B cell (primary cell): Measurements from ENCODE around the gene ATP5ME. TPM values are rescaled to one million over a fixed set of nuclear protein-coding genes. Genes with fewer than 3 reads are reported as not detected.

Experiments
- ATAC-seq: fragments of 200-7000 bp; cut with Tn5 transposase; one replicate; pipeline ENCODE4 v1.10.0; 2021; ENCODE audit warnings: low read depth, mild to moderate bottlenecking, moderate number of reproducible peaks, moderate library complexity
- CTCF ChIA-PET: fragments of 350-600 bp; sonication (Branson Sonifier 250); formaldehyde crosslinking; loops from one replicate; lab custom pipeline; 2021; ENCODE audit warnings: antibody characterized with exemption, inconsistent platforms; lab: Charles Lee
- POLR2A ChIA-PET: fragments of 350-600 bp; sonication (Branson Sonifier 250); formaldehyde crosslinking; loops from one replicate; lab custom pipeline; 2021; ENCODE audit warnings: antibody characterized with exemption; lab: Charles Lee
- DNase-seq: peaks from one replicate; pipeline ENCODE4 v3.0.0; 2013
- H2AFZ ChIP-seq: 2 replicates; pipeline ENCODE4 v1.6.1; 2012; ENCODE audit warnings: mild to moderate bottlenecking, low read depth, low read length; ENCODE audit not compliant: insufficient read depth, poor library complexity, severe bottlenecking
- H3K27ac ChIP-seq, 2 donors: 1 replicate in 1 of 2; 2 replicates in 1 of 2; pipeline ENCODE4 v1.5.1; 2012 to 2013; ENCODE audit warnings: low read length in 2 of 2, mild to moderate bottlenecking in 2 of 2, moderate library complexity in 1 of 2
- H3K27me3 ChIP-seq, 4 experiments: fragments of 200-600 bp in 1 of 4; sonication (generic) in 1 of 4; replicated peaks in 1 of 4; 1 replicate in 2 of 4; 2 replicates in 2 of 4; pipeline versions ENCODE4 v1.6.1 to v1.7.0; 2013 to 2016; ENCODE audit warnings: low read length in 3 of 4, mild to moderate bottlenecking in 2 of 4, mixed read lengths in 1 of 4, moderate library complexity in 1 of 4; ENCODE audit not compliant: insufficient read depth in 4 of 4, control insufficient read depth in 3 of 4; ENCODE audit errors: control extremely low read depth in 1 of 4
- H3K36me3 ChIP-seq, 2 experiments: replicated peaks in 1 of 2; 1 replicate in 1 of 2; 2 replicates in 1 of 2; pipeline versions ENCODE4 v1.6.1 to v1.7.1; 2013; ENCODE audit warnings: low read length in 1 of 2; ENCODE audit not compliant: insufficient read depth in 2 of 2, control insufficient read depth in 1 of 2; ENCODE audit errors: control extremely low read depth in 1 of 2, extremely low read depth in 1 of 2
- H3K4me1 ChIP-seq, 2 donors: fragments of 200-600 bp in 1 of 2; sonication (generic) in 1 of 2; 1 replicate in 1 of 2; 2 replicates in 1 of 2; pipeline versions ENCODE4 v1.5.1 to v1.6.1; 2013 to 2017; ENCODE audit warnings: low read length in 2 of 2; ENCODE audit not compliant: control insufficient read depth in 2 of 2, insufficient read depth in 2 of 2
- H3K4me2 ChIP-seq: replicated peaks from 2 replicates; pipeline ENCODE3; 2012; ENCODE audit warnings: mild to moderate bottlenecking, low read depth, low read length; ENCODE audit not compliant: poor library complexity, severe bottlenecking
- H3K4me3 ChIP-seq, 5 experiments: fragments of 200-600 bp in 1 of 5; sonication (generic) in 1 of 5; 1 replicate in 3 of 5; 2 replicates in 2 of 5; pipeline versions ENCODE4 v1.5.1 to v1.7.0; 2011 to 2016; ENCODE audit warnings: low read length in 4 of 5, mild to moderate bottlenecking in 4 of 5, low read depth in 2 of 5, control low read depth in 1 of 5, moderate library complexity in 1 of 5; ENCODE audit not compliant: insufficient read depth in 1 of 5; ENCODE audit errors: control extremely low read depth in 1 of 5, extremely low read depth in 1 of 5
- H3K79me2 ChIP-seq: fragments of 200-600 bp; sonication (generic); one replicate; pipeline ENCODE4 v1.6.0; 2016; ENCODE audit warnings: low read length; ENCODE audit not compliant: control insufficient read depth, insufficient read depth
- H3K9ac ChIP-seq: fragments of 200-600 bp; sonication (generic); 2 replicates; pipeline ENCODE4 v1.6.1; 2017; ENCODE audit warnings: mild to moderate bottlenecking, low read length, moderate library complexity
- H3K9me3 ChIP-seq, 3 donors: one replicate each; pipeline versions ENCODE4 v1.6.1 to v1.7.1; 2013; ENCODE audit warnings: low read length in 2 of 3; ENCODE audit not compliant: control insufficient read depth in 2 of 3, insufficient read depth in 1 of 3; ENCODE audit errors: control extremely low read depth in 1 of 3
- H4K20me1 ChIP-seq: 2 replicates; pipeline ENCODE4 v1.6.0; 2012; ENCODE audit warnings: mild to moderate bottlenecking, low read length; ENCODE audit not compliant: insufficient read depth, control insufficient read depth, poor library complexity, severe bottlenecking
- H3K27ac Mint-ChIP-seq: one replicate; pipeline ENCODE4 v1.8.0; 2021; ENCODE audit warnings: mixed read lengths
- H3K27me3 Mint-ChIP-seq: one replicate; pipeline ENCODE4 v1.8.0; 2021; ENCODE audit warnings: mixed read lengths
- H3K4me1 Mint-ChIP-seq: one replicate; pipeline ENCODE4 v1.8.0; 2021; ENCODE audit warnings: mixed read lengths
- H3K4me3 Mint-ChIP-seq: one replicate; pipeline ENCODE4 v1.8.0; 2021; ENCODE audit warnings: mixed read lengths
- H3K9me3 Mint-ChIP-seq: one replicate; pipeline ENCODE4 v1.8.0; 2022; ENCODE audit warnings: mixed read lengths; ENCODE audit not compliant: insufficient read depth
- EZH2 ChIP-seq: IDR thresholded peaks from 2 replicates; pipeline ENCODE4 v1.6.1; 2012; ENCODE audit warnings: borderline replicate concordance, low read depth, mild to moderate bottlenecking, moderate library complexity, low read length; ENCODE audit not compliant: insufficient read depth, poor library complexity, severe bottlenecking
- WGBS: methylation state at CpG from one replicate; pipeline ENCODE4 v1.1.5; 2013; ENCODE audit warnings: missing lambda C conversion rate; ENCODE audit not compliant: insufficient coverage; 5-methylcytosine and 5-hydroxymethylcytosine counted together
- intact Hi-C: fragments of 100-400 bp; cut with micrococcal nuclease; formaldehyde crosslinking; loops from one replicate; pipeline ENCODE4 v1.10.0; 2022
- polyA plus RNA-seq: library from polyadenylated mRNA; depleted of rRNA; stranded (reverse); fragments of >200 nt; gene quantifications from 2 replicates; pipeline ENCODE4 v1.2.3, GENCODE V29; 2012
- total RNA-seq, 2 donors: library from RNA; stranded (reverse); fragments of 120-200 nt in 1 of 2; gene quantifications; 1 replicate in 1 of 2; 2 replicates in 1 of 2; pipeline versions ENCODE4 v1.2.3 to v1.2.4, GENCODE V29; 2013 to 2022
- TF ChIP-seq, protein P1 (sequence below): fragments of 200-600 bp; IDR thresholded peaks from one replicate; pipeline ENCODE4 v1.8.0; 2022; ENCODE audit warnings: antibody characterized with exemption, mild to moderate bottlenecking

The ATP5ME gene
- total and polyA plus RNA-seq, 2 donors (not counting 1 experiment from before 2014, with no cell fraction given): 129 to 153 TPM

DNA sequence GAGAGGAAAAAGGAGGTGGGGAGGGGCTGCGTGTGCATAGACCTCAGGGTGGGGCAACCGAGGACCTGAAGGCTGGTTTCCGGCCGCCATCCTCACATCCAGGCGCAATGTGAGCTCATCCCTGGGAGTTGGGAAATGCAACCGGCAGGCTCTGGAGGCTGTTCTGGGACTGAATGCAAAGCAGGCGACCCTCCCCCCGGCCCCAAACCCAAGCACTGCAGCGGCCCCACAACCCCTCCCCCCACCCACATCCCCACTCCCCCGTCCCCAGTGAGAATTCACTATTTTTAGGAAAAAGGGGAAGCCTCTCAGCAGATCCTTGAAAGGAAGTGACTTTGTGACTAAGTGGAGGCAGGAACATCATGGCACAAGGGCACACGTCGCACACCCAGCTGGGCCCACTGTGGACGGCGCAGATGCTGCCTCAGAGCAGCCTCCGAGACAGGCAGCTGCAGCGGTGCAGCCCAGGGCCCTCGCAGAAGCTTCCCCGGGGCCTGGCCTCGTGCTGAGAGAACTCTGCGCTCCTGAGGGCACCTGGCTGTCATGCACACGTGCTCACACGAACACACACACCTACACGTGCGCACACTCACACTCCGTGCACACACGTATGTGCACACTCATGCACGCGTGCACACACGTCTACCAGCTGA, 50.0 kb downstream of the ATP5ME start:
- Mint-ChIP-seq H3K27me3 (peaks cover 11% of the 10 kb centered on the region), H3K27ac (no peak overlapping the region), H3K4me1 (no peaks in the 10 kb centered on the region), H3K9me3 (no peaks in the 10 kb centered on the region), H3K4me3 (no peak overlapping the region)
- Histone ChIP-seq H4K20me1 (no peaks in the 10 kb centered on the region), H3K36me3 (no peaks in the 10 kb centered on the region), H3K4me2 (no peak overlapping the region), H3K27ac (no peak overlapping the region), H3K27me3 (peaks cover 0 to 6% (median 0%) of the 10 kb centered on the region in 4 experiments), H2AFZ (no peak overlapping the region), H3K4me3 (no peak overlapping the region), H3K4me1 (no peaks in the 10 kb centered on the region), H3K9ac (no peak overlapping the region), H3K79me2 (no peaks in the 10 kb centered on the region), H3K9me3 (peaks cover 0 to 33% (median 0%) of the 10 kb centered on the region in 3 donors)
- intact Hi-C loops: no loop called here
- DNase-seq: no peak
- no peak for ATAC-seq
- WGBS: 56% methylated on average over 24 of the region's 29 CpGs
- ChIA-PET POLR2A (no interaction called here), CTCF (interaction anchor here (0.6 kb wide), 1 partner anchor 280 kb away, joined by 3 read pairs; no protein-coding TSS in a partner anchor)
- TF ChIP-seq EZH2: no peak
- TF ChIP-seq, protein P1, sequence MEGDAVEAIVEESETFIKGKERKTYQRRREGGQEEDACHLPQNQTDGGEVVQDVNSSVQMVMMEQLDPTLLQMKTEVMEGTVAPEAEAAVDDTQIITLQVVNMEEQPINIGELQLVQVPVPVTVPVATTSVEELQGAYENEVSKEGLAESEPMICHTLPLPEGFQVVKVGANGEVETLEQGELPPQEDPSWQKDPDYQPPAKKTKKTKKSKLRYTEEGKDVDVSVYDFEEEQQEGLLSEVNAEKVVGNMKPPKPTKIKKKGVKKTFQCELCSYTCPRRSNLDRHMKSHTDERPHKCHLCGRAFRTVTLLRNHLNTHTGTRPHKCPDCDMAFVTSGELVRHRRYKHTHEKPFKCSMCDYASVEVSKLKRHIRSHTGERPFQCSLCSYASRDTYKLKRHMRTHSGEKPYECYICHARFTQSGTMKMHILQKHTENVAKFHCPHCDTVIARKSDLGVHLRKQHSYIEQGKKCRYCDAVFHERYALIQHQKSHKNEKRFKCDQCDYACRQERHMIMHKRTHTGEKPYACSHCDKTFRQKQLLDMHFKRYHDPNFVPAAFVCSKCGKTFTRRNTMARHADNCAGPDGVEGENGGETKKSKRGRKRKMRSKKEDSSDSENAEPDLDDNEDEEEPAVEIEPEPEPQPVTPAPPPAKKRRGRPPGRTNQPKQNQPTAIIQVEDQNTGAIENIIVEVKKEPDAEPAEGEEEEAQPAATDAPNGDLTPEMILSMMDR: no peak
